ENCODE measurements around the gene TDP2. TPM values are rescaled to one million over a fixed set of nuclear protein-coding genes. Genes with fewer than 3 reads are reported as not detected.
"Not testable (repeated sequence)": the region's sequence is repeated elsewhere in the genome, so short reads cannot be mapped to it uniquely, and the experiment has no call there.

Gene TDP2
- total and polyA plus RNA-seq, 2 donors from 2014 or later: 33.0 to 82.9 TPM

- no peak for TF ChIP-seq CTCF (IDR thresholded peaks at IDR 0.05; ENCODE audit: borderline replicate concordance, extremely low read depth, insufficient read depth)
- Histone ChIP-seq H3K4me1 (ENCODE audit: control insufficient read depth in 2 of 3, insufficient read depth in 2 of 3, low read depth in 1 of 3, low read length in 3 of 3) (no peaks in the 10 kb centered on the region), H3K27me3 (ENCODE audit: control insufficient read depth, insufficient read depth, low read length) (no peaks in the 10 kb centered on the region), H3K27ac (ENCODE audit: low read depth in 2 of 2, low read length in 2 of 2) (no peak overlapping the region), H3K9me3 (ENCODE audit: control insufficient read depth in 2 of 3, insufficient read depth in 1 of 3, low read length in 3 of 3) (no peaks in the 10 kb centered on the region), H3K4me3 (ENCODE audit: low read length in 3 of 3) (no peak overlapping the region), H3K36me3 (ENCODE audit: control insufficient read depth in 2 of 3, insufficient read depth in 3 of 3, low read length in 3 of 3) (no peaks in the 10 kb centered on the region), H3K9ac (ENCODE audit: low read length in 3 of 3) (no peak overlapping the region)
- DNase-seq (no peak), FAIRE-seq (no peak)
- intact Hi-C loops (cut with DNase I): no loop called here
Observed at GRCh38 chr6:24683297-24684296, 16.9 kb upstream of the TDP2 start.

- no peaks in the 10 kb centered on the region for H3K9me3 ChIP-seq (ENCODE audit: control insufficient read depth in 2 of 3, insufficient read depth in 1 of 3, low read length in 3 of 3)
- H3K27me3 ChIP-seq (ENCODE audit: control insufficient read depth, insufficient read depth, low read length): no peaks in the 10 kb centered on the region
- FAIRE-seq (no peak), DNase-seq (no peak)
- no peak overlapping the region for H3K9ac ChIP-seq (ENCODE audit: low read length in 3 of 3)
- H3K4me1 ChIP-seq (ENCODE audit: control insufficient read depth in 2 of 3, insufficient read depth in 2 of 3, low read depth in 1 of 3, low read length in 3 of 3): no peaks in the 10 kb centered on the region
- no peaks in the 10 kb centered on the region for H3K36me3 ChIP-seq (ENCODE audit: control insufficient read depth in 2 of 3, insufficient read depth in 3 of 3, low read length in 3 of 3)
- no peak overlapping the region for H3K27ac ChIP-seq (ENCODE audit: low read depth in 2 of 2, low read length in 2 of 2)
- no peak for TF ChIP-seq CTCF (IDR thresholded peaks at IDR 0.05; ENCODE audit: borderline replicate concordance, extremely low read depth, insufficient read depth)
- H3K4me3 ChIP-seq (ENCODE audit: low read length in 3 of 3): no peak overlapping the region
- intact Hi-C loops (cut with DNase I): no loop called here
Observed at GRCh38 chr6:24680582-24680981, 13.9 kb upstream of the TDP2 start.

GRCh38 chr6:24678792-24679352, 12.2 kb upstream of the TDP2 start:
- H3K4me1 ChIP-seq (ENCODE audit: control insufficient read depth in 2 of 3, insufficient read depth in 2 of 3, low read depth in 1 of 3, low read length in 3 of 3); H3K27ac ChIP-seq (ENCODE audit: low read depth in 2 of 2, low read length in 2 of 2); intact Hi-C loops (cut with DNase I); H3K27me3 ChIP-seq (ENCODE audit: control insufficient read depth, insufficient read depth, low read length); FAIRE-seq; H3K9ac ChIP-seq (ENCODE audit: low read length in 3 of 3); H3K4me3 ChIP-seq (ENCODE audit: low read length in 3 of 3); DNase-seq; H3K9me3 ChIP-seq (ENCODE audit: control insufficient read depth in 2 of 3, insufficient read depth in 1 of 3, low read length in 3 of 3); H3K36me3 ChIP-seq (ENCODE audit: control insufficient read depth in 2 of 3, insufficient read depth in 3 of 3, low read length in 3 of 3): not testable (repeated sequence)

- Histone ChIP-seq H3K27ac (ENCODE audit: low read depth in 2 of 2, low read length in 2 of 2) (no peak overlapping the region), H3K4me1 (ENCODE audit: control insufficient read depth in 2 of 3, insufficient read depth in 2 of 3, low read depth in 1 of 3, low read length in 3 of 3) (no peaks in the 10 kb centered on the region), H3K36me3 (ENCODE audit: control insufficient read depth in 2 of 3, insufficient read depth in 3 of 3, low read length in 3 of 3) (no peaks in the 10 kb centered on the region), H3K27me3 (ENCODE audit: control insufficient read depth, insufficient read depth, low read length) (no peaks in the 10 kb centered on the region), H3K9me3 (ENCODE audit: control insufficient read depth in 2 of 3, insufficient read depth in 1 of 3, low read length in 3 of 3) (peaks cover 0 to 3% (median 0%) of the 10 kb centered on the region in 3 donors), H3K9ac (ENCODE audit: low read length in 3 of 3) (no peak overlapping the region), H3K4me3 (ENCODE audit: low read length in 3 of 3) (no peak overlapping the region)
- intact Hi-C loops (cut with DNase I): no loop called here
- DNase-seq (no peak), FAIRE-seq (no peak)
- no peak for TF ChIP-seq CTCF (IDR thresholded peaks at IDR 0.05; ENCODE audit: borderline replicate concordance, extremely low read depth, insufficient read depth)
Observed at GRCh38 chr6:24673625-24674024, 6.9 kb upstream of the TDP2 start.

Data from kidney (tissue), 14 donors.